GM10847 (cell line): ENCODE data around the gene AJM1.

Source experiments
- POLR2A ChIP-seq: IDR thresholded peaks from 2 replicates; pipeline ENCODE4 v1.6.1; 2011; ENCODE audit not compliant: insufficient read length; ENCODE audit errors: extremely low read depth

Gene AJM1

GRCh38 chr9:136826188-136826541, 16.1 kb upstream of the AJM1 start:
- no peak for TF ChIP-seq POLR2A

GRCh38 chr9:136826703-136827582, 15.3 kb upstream of the AJM1 start:
- no peak for TF ChIP-seq POLR2A

GRCh38 chr9:136827794-136828473, 14.3 kb upstream of the AJM1 start:
- TF ChIP-seq POLR2A = no peak

- TF ChIP-seq POLR2A = no peak
Measured at GRCh38 chr9:136828474-136829140, 13.7 kb upstream of the AJM1 start.

GRCh38 chr9:136829412-136829811, 12.9 kb upstream of the AJM1 start:
- no peak for TF ChIP-seq POLR2A

- TF ChIP-seq POLR2A = no peak
Measured at GRCh38 chr9:136829981-136830885, 12.0 kb upstream of the AJM1 start.

GRCh38 chr9:136831002-136831719, 11.1 kb upstream of the AJM1 start:
- no peak for TF ChIP-seq POLR2A

GRCh38 chr9:136831720-136832104, 10.6 kb upstream of the AJM1 start:
- TF ChIP-seq POLR2A = no peak

GRCh38 chr9:136832581-136832980, 9.7 kb upstream of the AJM1 start:
- no peak for TF ChIP-seq POLR2A

GRCh38 chr9:136835162-136835931, 6.9 kb upstream of the AJM1 start:
- TF ChIP-seq POLR2A = no peak

GRCh38 chr9:136835932-136836904, 6.1 kb upstream of the AJM1 start:
- TF ChIP-seq POLR2A = no peak

GRCh38 chr9:136837146-136837855, 5.0 kb upstream of the AJM1 start:
- no peak for TF ChIP-seq POLR2A
